HepG2 (cell line): ENCODE results near the gene UGGT1. TPM values are rescaled to one million over a fixed set of nuclear protein-coding genes. Genes with fewer than 3 reads are reported as not detected.

Experiments
- ARNT ChIP-seq: fragments of 450-650 bp; IDR thresholded peaks from 2 replicates; pipeline ENCODE4 v1.6.1; 2017
- DNMT1 ChIP-seq: sonication (generic); formaldehyde crosslinking; IDR thresholded peaks from 2 replicates; pipeline ENCODE4 v1.5.1; 2020; ENCODE audit warnings: mild to moderate bottlenecking, missing genetic modification reagents
- EP300 ChIP-seq, 3 experiments: sonication (generic) in 1 of 3; formaldehyde crosslinking in 1 of 3; IDR thresholded peaks; 2 replicates each; pipeline versions ENCODE4 v1.5.1 to v1.6.1; 2011 to 2020; ENCODE audit warnings: low read depth in 2 of 3, low read length in 2 of 3, borderline replicate concordance in 1 of 3, improper control_type of control experiment in 1 of 3, mild to moderate bottlenecking in 1 of 3, missing genetic modification reagents in 1 of 3, moderate library complexity in 1 of 3
- ETV6 ChIP-seq: sonication (generic); formaldehyde crosslinking; conservative IDR thresholded peaks from 2 replicates; pipeline ENCODE4 v1.4.0; 2020; ENCODE audit warnings: missing genetic modification reagents
- HIC2 ChIP-seq: sonication (generic); formaldehyde crosslinking; IDR thresholded peaks from 2 replicates; pipeline ENCODE4 v1.9.0; 2022; ENCODE audit warnings: low read depth, missing genetic modification reagents
- HNRNPK ChIP-seq: fragments of 200-400 bp; formaldehyde crosslinking; IDR thresholded peaks from 2 replicates; pipeline ENCODE4 v1.6.1; 2018; ENCODE audit warnings: low read length, low read depth, moderate library complexity, mild to moderate bottlenecking; ENCODE audit not compliant: poor library complexity, severe bottlenecking
- NCOA5 ChIP-seq: sonication (generic); formaldehyde crosslinking; IDR thresholded peaks from 2 replicates; pipeline ENCODE4 v1.4.0; 2020; ENCODE audit warnings: missing genetic modification reagents
- PBX2 ChIP-seq: IDR thresholded peaks from 2 replicates; pipeline ENCODE4 v1.6.1; 2016; ENCODE audit warnings: control low read depth
- RBM22 ChIP-seq: fragments of 200-400 bp; formaldehyde crosslinking; optimal IDR thresholded peaks from 2 replicates; pipeline ENCODE3; 2017; ENCODE audit warnings: mild to moderate bottlenecking, low read length, moderate library complexity
- REL ChIP-seq: sonication (generic); formaldehyde crosslinking; conservative IDR thresholded peaks from 2 replicates; pipeline ENCODE4 v1.8.0; 2022; ENCODE audit warnings: mild to moderate bottlenecking, missing genetic modification reagents, moderate library complexity
- RFXANK ChIP-seq: IDR thresholded peaks from 2 replicates; pipeline ENCODE4 v1.6.1; 2016
- ZBTB39 ChIP-seq: sonication (generic); formaldehyde crosslinking; IDR thresholded peaks from 2 replicates; pipeline ENCODE4 v1.5.0; 2020; ENCODE audit warnings: missing genetic modification reagents
- ZC3H4 ChIP-seq: sonication (generic); formaldehyde crosslinking; IDR thresholded peaks from 2 replicates; pipeline ENCODE4 v1.4.0; 2020; ENCODE audit warnings: missing genetic modification reagents, borderline replicate concordance
- ZFX ChIP-seq: sonication (generic); formaldehyde crosslinking; IDR thresholded peaks from 2 replicates; pipeline ENCODE4 v1.4.0; 2020; ENCODE audit warnings: mild to moderate bottlenecking, low read depth, missing genetic modification reagents, moderate library complexity
- ZNF260 ChIP-seq: sonication (generic); formaldehyde crosslinking; IDR thresholded peaks from 2 replicates; pipeline ENCODE4 v1.4.0; 2020; ENCODE audit warnings: missing genetic modification reagents, low read depth, mild to moderate bottlenecking, borderline replicate concordance
- ZNF280B ChIP-seq: sonication (generic); formaldehyde crosslinking; IDR thresholded peaks from 2 replicates; pipeline ENCODE4 v1.5.0; 2020; ENCODE audit warnings: missing genetic modification reagents, mild to moderate bottlenecking, borderline replicate concordance
- ZNF350 ChIP-seq: sonication (generic); formaldehyde crosslinking; IDR thresholded peaks from 2 replicates; pipeline ENCODE4 v1.4.0; 2020; ENCODE audit warnings: mild to moderate bottlenecking, low read depth, missing genetic modification reagents, borderline replicate concordance
- ZNF576 ChIP-seq: sonication (generic); formaldehyde crosslinking; IDR thresholded peaks from 2 replicates; pipeline ENCODE4 v1.4.0; 2020; ENCODE audit warnings: mild to moderate bottlenecking, missing genetic modification reagents
- ZNF616 ChIP-seq: sonication (generic); formaldehyde crosslinking; IDR thresholded peaks from 2 replicates; pipeline ENCODE4 v1.5.0; 2020; ENCODE audit warnings: low read depth, mild to moderate bottlenecking, missing genetic modification reagents
- ZNF652 ChIP-seq: IDR thresholded peaks from 2 replicates; pipeline ENCODE4 v1.6.1; 2016; ENCODE audit warnings: low read depth, borderline replicate concordance
- polyA plus RNA-seq, 8 experiments: library from polyadenylated mRNA; depleted of rRNA in 3 of 8; stranded (reverse) in 7 of 8; unstranded in 1 of 8; fragments of >200 nt; fragmentation: Illumina TruSeq in 4 of 8; extraction: Trizol in 4 of 8; gene quantifications; 2 replicates each; pipeline versions ENCODE4 v1.2.1 to v1.2.3, GENCODE V29; 2011 to 2016; ENCODE audit warnings: low read depth in 4 of 8, missing spikeins in 1 of 8, mixed read lengths in 1 of 8; ENCODE audit not compliant: insufficient read depth in 1 of 8
- total RNA-seq, 5 experiments: library from RNA; depleted of rRNA; stranded (reverse); fragments of >200 nt; fragmentation: Illumina TruSeq; extraction: Trizol; gene quantifications; 2 replicates each; pipeline ENCODE4 v1.2.3, GENCODE V29; 2016; ENCODE audit warnings: low read depth in 1 of 5
- TF ChIP-seq, protein P1 (sequence below): sonication (generic); formaldehyde crosslinking; IDR thresholded peaks from 2 replicates; pipeline ENCODE4 v1.4.0; 2020; ENCODE audit warnings: mild to moderate bottlenecking, low read depth, missing genetic modification reagents

Gene UGGT1
- total and polyA plus RNA-seq, 2 of the 13 experiments (the other 11 are each of a cell fraction or from before 2014, with no cell fraction given): 35.8 to 83.2 TPM

- TF ChIP-seq ZNF280B (CRISPR knock-in tag): no peak
- TF ChIP-seq ZC3H4 (CRISPR knock-in tag): peak; percentile 26; the same call in 1 of the 2 replicates
- TF ChIP-seq, protein P1, sequence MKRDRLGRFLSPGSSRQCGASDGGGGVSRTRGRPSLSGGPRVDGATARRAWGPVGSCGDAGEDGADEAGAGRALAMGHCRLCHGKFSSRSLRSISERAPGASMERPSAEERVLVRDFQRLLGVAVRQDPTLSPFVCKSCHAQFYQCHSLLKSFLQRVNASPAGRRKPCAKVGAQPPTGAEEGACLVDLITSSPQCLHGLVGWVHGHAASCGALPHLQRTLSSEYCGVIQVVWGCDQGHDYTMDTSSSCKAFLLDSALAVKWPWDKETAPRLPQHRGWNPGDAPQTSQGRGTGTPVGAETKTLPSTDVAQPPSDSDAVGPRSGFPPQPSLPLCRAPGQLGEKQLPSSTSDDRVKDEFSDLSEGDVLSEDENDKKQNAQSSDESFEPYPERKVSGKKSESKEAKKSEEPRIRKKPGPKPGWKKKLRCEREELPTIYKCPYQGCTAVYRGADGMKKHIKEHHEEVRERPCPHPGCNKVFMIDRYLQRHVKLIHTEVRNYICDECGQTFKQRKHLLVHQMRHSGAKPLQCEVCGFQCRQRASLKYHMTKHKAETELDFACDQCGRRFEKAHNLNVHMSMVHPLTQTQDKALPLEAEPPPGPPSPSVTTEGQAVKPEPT: no peak
- no peak for TF ChIP-seq NCOA5
- no peak for TF ChIP-seq ARNT
- peak; percentile 15; the same call in 1 of the 2 replicates for TF ChIP-seq ZNF652 (CRISPR knock-in tag)
- TF ChIP-seq DNMT1 (CRISPR knock-in tag): no peak
- TF ChIP-seq RBM22: peak; percentile 51
- TF ChIP-seq ZBTB39 (CRISPR knock-in tag): no peak
- TF ChIP-seq ZNF350 (CRISPR knock-in tag): no peak
- no peak for TF ChIP-seq EP300 (IDR thresholded peaks at IDR 0.05; ENCODE audit: low read depth in 2 of 2, low read length in 2 of 2)
- no peak for TF ChIP-seq EP300 (CRISPR knock-in tag; IDR thresholded peaks at IDR 0.05; ENCODE audit: borderline replicate concordance)
- TF ChIP-seq ZNF616 (CRISPR knock-in tag): no peak
- TF ChIP-seq PBX2: no peak
- TF ChIP-seq RFXANK (CRISPR knock-in tag): no peak
- TF ChIP-seq ZFX (CRISPR knock-in tag): 0 out of 2 replicates have a peak, but pooled peaks have one; percentile 18
- no peak for TF ChIP-seq HNRNPK
- no peak for TF ChIP-seq ZNF260
- TF ChIP-seq ZNF576 (CRISPR knock-in tag): no peak
- no peak for TF ChIP-seq ETV6 (CRISPR knock-in tag)
- no peak for TF ChIP-seq REL (CRISPR knock-in tag)
- TF ChIP-seq HIC2 (CRISPR knock-in tag): no peak
These were observed 105.5 kb downstream of the UGGT1 start (continued) for GRCh38 chr2:128196471-128196931.
